ENCODE measurements around the gene TNFSF10.
A peak's percentile ranks its signal among the peaks of the same experiment; 100 is the strongest.
"Not testable (repeated sequence)": the region's sequence is repeated elsewhere in the genome, so short reads cannot be mapped to it uniquely, and the experiment has no call there.

The TNFSF10 gene

GRCh38 chr3:172522871-172523818 is at the start of gene TNFSF10:
TSS of gene TNFSF10 (minus strand) at chr3:172523430. CDS start at chr3:172523384, 46 bp downstream.
- DNase-seq (ENCODE audit: low read depth), result peak; percentile 49

- DNase-seq (ENCODE audit: low read depth), result no peak
Observed at GRCh38 chr3:172569128-172570008, 46.1 kb upstream of the TNFSF10 start.

GRCh38 chr3:172568701-172569100 is 45.5 kb upstream of the TNFSF10 start:
- DNase-seq (ENCODE audit: low read depth), result no peak

GRCh38 chr3:172566785-172567184 is 43.6 kb upstream of the TNFSF10 start:
- not testable (repeated sequence) for DNase-seq (ENCODE audit: low read depth)

- no peak for DNase-seq (ENCODE audit: low read depth)
Observed at GRCh38 chr3:172564499-172564898, 41.3 kb upstream of the TNFSF10 start.

GRCh38 chr3:172562871-172563865 is 39.9 kb upstream of the TNFSF10 start:
- peak; percentile 18 for DNase-seq (ENCODE audit: low read depth)

GRCh38 chr3:172561897-172562640 is 38.8 kb upstream of the TNFSF10 start:
- DNase-seq (ENCODE audit: low read depth), result no peak

- DNase-seq (ENCODE audit: low read depth), result no peak
Observed at GRCh38 chr3:172560586-172560985, 37.4 kb upstream of the TNFSF10 start.

GRCh38 chr3:172560026-172560425 is 36.8 kb upstream of the TNFSF10 start:
- DNase-seq (ENCODE audit: low read depth), result no peak

GRCh38 chr3:172559020-172559419 is 35.8 kb upstream of the TNFSF10 start:
- no peak for DNase-seq (ENCODE audit: low read depth)

GRCh38 chr3:172557515-172558220 is 34.4 kb upstream of the TNFSF10 start:
- DNase-seq (ENCODE audit: low read depth), result no peak

- DNase-seq (ENCODE audit: low read depth), result no peak
Observed at GRCh38 chr3:172553526-172554252, 30.5 kb upstream of the TNFSF10 start.

GRCh38 chr3:172552607-172553006 is 29.4 kb upstream of the TNFSF10 start:
- DNase-seq (ENCODE audit: low read depth), result no peak

- DNase-seq (ENCODE audit: low read depth), result no peak
Observed at GRCh38 chr3:172551874-172552273, 28.6 kb upstream of the TNFSF10 start.

- DNase-seq (ENCODE audit: low read depth), result peak; percentile 86
Observed at GRCh38 chr3:172550347-172550943, 27.2 kb upstream of the TNFSF10 start.

- no peak for DNase-seq (ENCODE audit: low read depth)
Observed at GRCh38 chr3:172549144-172549543, 25.9 kb upstream of the TNFSF10 start.

GRCh38 chr3:172546628-172547214 is 23.5 kb upstream of the TNFSF10 start:
- DNase-seq (ENCODE audit: low read depth), result no peak

GRCh38 chr3:172546105-172546504 is 22.9 kb upstream of the TNFSF10 start:
- no peak for DNase-seq (ENCODE audit: low read depth)

GRCh38 chr3:172544404-172544803 is 21.2 kb upstream of the TNFSF10 start:
- no peak for DNase-seq (ENCODE audit: low read depth)

Measured in stimulated activated CD4-positive, alpha-beta T cell treated with anti-CD3 and anti-CD28 coated beads, Interleukin-2, amount 100 ng/mL, for 4 hours (primary cell).